ENCODE data around the gene SLC22A4. TPM values are rescaled to one million over a fixed set of nuclear protein-coding genes. Genes with fewer than 3 reads are reported as not detected.
A peak's percentile ranks its signal among the peaks of the same experiment; 100 is the strongest.

Gene SLC22A4
- 4.1 and 4.6 TPM in 2 replicates for polyA plus RNA-seq (2011; rRNA removed)
- polyA plus RNA-seq (2012; cell fraction: cytosol; rRNA removed) = 2.1 and 3.2 TPM in 2 replicates
- polyA plus RNA-seq (2012; cell fraction: nucleus; rRNA removed) = 8.2 and 10.1 TPM in 2 replicates
- 3.2 to 4.2 TPM (median 3.6 TPM) in 3 replicates for polyA plus RNA-seq (2017; fragmentation: RNase III; extraction: RNeasy Plus Mini Kit Qiagen cat#74134 plus additional on column Dnase treatment)
- polyA minus RNA-seq (2011; rRNA and poly(A)+ RNA removed) = 5.6 and 6.8 TPM in 2 replicates

DNA sequence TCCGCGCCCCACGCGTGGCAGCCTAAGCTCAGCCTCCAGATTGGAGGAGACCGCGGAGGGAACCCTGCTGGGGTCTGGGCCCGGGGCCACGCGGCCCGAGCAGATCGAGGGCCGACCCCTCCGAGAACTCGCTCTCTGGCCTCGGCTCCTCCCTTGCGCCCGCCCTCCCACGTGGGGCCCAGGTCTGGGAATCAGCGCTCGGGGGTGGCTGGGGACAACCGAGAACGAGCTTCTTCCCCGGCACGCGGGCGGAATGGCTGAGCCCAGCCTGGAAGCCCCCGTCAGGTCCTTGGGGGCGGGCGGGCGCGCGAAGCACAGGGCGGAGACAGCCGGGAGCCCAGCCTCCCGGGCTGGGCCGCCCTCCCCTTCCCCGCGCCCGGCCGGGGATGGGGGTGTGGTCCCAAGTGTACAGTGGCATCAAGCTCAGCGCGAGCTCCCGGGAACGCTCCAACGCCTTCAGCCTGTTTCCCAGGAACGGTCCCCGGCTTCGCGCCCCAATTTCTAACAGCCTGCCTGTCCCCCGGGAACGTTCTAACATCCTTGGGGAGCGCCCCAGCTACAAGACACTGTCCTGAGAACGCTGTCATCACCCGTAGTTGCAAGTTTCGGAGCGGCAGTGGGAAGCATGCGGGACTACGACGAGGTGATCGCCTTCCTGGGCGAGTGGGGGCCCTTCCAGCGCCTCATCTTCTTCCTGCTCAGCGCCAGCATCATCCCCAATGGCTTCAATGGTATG is at the start of gene SLC22A4:
SLC22A4 (plus strand) TSS at position 403 of the 736 bp plus-strand sequence; CDS start at position 626, 223 bp downstream.
- Histone ChIP-seq H3K4me1 (peaks cover 30% of the 10 kb centered on the region), H3K4me2 (peak within 1 kb of the TSS; percentile 82), H3K27ac (peak within 1 kb of the TSS; percentile 95 to 99), H3K9me3 (no peaks in the 10 kb centered on the region), H3K4me3 (peak within 1 kb of the TSS; percentile 65)
- peak; percentile 81 to 90 for ATAC-seq
- POLR2A ChIA-PET = interaction anchor here (0.6 to 3.2 kb wide), 33 partner anchors 9 to 263 kb away, joined by 3 to 81 read pairs (median 5); partner anchors contain the start of genes IRF1, P4HA2, RAD50 and SLC22A5
- peak; percentile 96 to 97 for DNase-seq (ENCODE audit: low read depth in 1 of 2, low spot score in 1 of 2)
- FAIRE-seq = no peak
- CTCF ChIA-PET = interaction anchor here (0.6 to 2.3 kb wide), 23 partner anchors 9 to 232 kb away, joined by 3 to 19 read pairs (median 4); partner anchors contain the start of genes IRF1 and SLC22A5
- 2% methylated on average over 29 of the region's 63 CpGs for WGBS (ENCODE audit: missing lambda C conversion rate)
- TF ChIP-seq, protein P1, sequence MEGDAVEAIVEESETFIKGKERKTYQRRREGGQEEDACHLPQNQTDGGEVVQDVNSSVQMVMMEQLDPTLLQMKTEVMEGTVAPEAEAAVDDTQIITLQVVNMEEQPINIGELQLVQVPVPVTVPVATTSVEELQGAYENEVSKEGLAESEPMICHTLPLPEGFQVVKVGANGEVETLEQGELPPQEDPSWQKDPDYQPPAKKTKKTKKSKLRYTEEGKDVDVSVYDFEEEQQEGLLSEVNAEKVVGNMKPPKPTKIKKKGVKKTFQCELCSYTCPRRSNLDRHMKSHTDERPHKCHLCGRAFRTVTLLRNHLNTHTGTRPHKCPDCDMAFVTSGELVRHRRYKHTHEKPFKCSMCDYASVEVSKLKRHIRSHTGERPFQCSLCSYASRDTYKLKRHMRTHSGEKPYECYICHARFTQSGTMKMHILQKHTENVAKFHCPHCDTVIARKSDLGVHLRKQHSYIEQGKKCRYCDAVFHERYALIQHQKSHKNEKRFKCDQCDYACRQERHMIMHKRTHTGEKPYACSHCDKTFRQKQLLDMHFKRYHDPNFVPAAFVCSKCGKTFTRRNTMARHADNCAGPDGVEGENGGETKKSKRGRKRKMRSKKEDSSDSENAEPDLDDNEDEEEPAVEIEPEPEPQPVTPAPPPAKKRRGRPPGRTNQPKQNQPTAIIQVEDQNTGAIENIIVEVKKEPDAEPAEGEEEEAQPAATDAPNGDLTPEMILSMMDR (IDR thresholded peaks at IDR 0.05) = no peak; the same call in 2 of the 3 replicates
- TF ChIP-seq PHF8 (IDR thresholded peaks at IDR 0.05; ENCODE audit: borderline replicate concordance, low read depth) (peak; percentile 18; the same call in 1 of the 2 replicates), ZSCAN20 (CRISPR knock-in tag; IDR thresholded peaks at IDR 0.05) (no peak), RCOR1 (IDR thresholded peaks at IDR 0.05; ENCODE audit: low read depth, low read length) (no peak), MYC (IDR thresholded peaks at IDR 0.05; ENCODE audit: borderline replicate concordance, low read length) (peak; percentile 90), HOXB13 (CRISPR knock-in tag; IDR thresholded peaks at IDR 0.05; ENCODE audit: low read depth) (no peak), HOXB5 (CRISPR knock-in tag; IDR thresholded peaks at IDR 0.05) (no peak), FOXS1 (CRISPR knock-in tag; IDR thresholded peaks at IDR 0.05) (no peak), ZC3H11A (IDR thresholded peaks at IDR 0.05) (no peak), EHMT2 (IDR thresholded peaks at IDR 0.05; ENCODE audit: low read depth) (no peak), CEBPB (IDR thresholded peaks at IDR 0.05) (no peak), RFX5 (IDR thresholded peaks at IDR 0.05) (no peak), ZNF302 (CRISPR knock-in tag; IDR thresholded peaks at IDR 0.05) (no peak), GATA3 (IDR thresholded peaks at IDR 0.05; ENCODE audit: borderline replicate concordance) (peak; percentile 42; the same call in 1 of the 2 replicates), JUN (IDR thresholded peaks at IDR 0.05) (peak; percentile 49 to 77; a peak in 4 of 5 replicates), CHD4 (IDR thresholded peaks at IDR 0.05; ENCODE audit: borderline replicate concordance) (no peak), HDAC2 (IDR thresholded peaks at IDR 0.05) (no peak; the same call in 1 of the 2 replicates), MAZ (IDR thresholded peaks at IDR 0.05; ENCODE audit: borderline replicate concordance, low read depth, low read length) (0 out of 2 replicates have a peak, but pooled peaks have one; percentile 30), FOSB (CRISPR knock-in tag; IDR thresholded peaks at IDR 0.05) (no peak), RARB (CRISPR knock-in tag; IDR thresholded peaks at IDR 0.05) (no peak), TFCP2L1 (CRISPR knock-in tag; IDR thresholded peaks at IDR 0.05) (peak; percentile 51; the same call in 1 of the 2 replicates), NFE2L2 (conservative IDR thresholded peaks at IDR 0.05; ENCODE audit: low read length) (no peak), CBX8 (IDR thresholded peaks at IDR 0.05) (no peak), HEYL (CRISPR knock-in tag; IDR thresholded peaks at IDR 0.05) (no peak), NPAS2 (CRISPR knock-in tag; IDR thresholded peaks at IDR 0.05; ENCODE audit: borderline replicate concordance) (no peak), POLR2A (IDR thresholded peaks at IDR 0.05; ENCODE audit: low read length) (peak; percentile 52), EHF (CRISPR knock-in tag; IDR thresholded peaks at IDR 0.05) (no peak)
- TF ChIP-seq, protein P2, sequence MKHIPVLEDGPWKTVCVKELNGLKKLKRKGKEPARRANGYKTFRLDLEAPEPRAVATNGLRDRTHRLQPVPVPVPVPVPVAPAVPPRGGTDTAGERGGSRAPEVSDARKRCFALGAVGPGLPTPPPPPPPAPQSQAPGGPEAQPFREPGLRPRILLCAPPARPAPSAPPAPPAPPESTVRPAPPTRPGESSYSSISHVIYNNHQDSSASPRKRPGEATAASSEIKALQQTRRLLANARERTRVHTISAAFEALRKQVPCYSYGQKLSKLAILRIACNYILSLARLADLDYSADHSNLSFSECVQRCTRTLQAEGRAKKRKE (CRISPR knock-in tag; IDR thresholded peaks at IDR 0.05; ENCODE audit: low read depth) = no peak
- TF ChIP-seq, protein P3, sequence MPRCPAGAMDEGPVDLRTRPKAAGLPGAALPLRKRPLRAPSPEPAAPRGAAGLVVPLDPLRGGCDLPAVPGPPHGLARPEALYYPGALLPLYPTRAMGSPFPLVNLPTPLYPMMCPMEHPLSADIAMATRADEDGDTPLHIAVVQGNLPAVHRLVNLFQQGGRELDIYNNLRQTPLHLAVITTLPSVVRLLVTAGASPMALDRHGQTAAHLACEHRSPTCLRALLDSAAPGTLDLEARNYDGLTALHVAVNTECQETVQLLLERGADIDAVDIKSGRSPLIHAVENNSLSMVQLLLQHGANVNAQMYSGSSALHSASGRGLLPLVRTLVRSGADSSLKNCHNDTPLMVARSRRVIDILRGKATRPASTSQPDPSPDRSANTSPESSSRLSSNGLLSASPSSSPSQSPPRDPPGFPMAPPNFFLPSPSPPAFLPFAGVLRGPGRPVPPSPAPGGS (IDR thresholded peaks at IDR 0.05) = peak; percentile 84; the same call in 1 of the 3 replicates
- TF ChIP-seq, protein P4, sequence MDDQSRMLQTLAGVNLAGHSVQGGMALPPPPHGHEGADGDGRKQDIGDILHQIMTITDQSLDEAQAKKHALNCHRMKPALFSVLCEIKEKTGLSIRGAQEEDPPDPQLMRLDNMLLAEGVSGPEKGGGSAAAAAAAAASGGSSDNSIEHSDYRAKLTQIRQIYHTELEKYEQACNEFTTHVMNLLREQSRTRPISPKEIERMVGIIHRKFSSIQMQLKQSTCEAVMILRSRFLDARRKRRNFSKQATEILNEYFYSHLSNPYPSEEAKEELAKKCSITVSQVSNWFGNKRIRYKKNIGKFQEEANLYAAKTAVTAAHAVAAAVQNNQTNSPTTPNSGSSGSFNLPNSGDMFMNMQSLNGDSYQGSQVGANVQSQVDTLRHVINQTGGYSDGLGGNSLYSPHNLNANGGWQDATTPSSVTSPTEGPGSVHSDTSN (IDR thresholded peaks at IDR 0.05) = 0 out of 2 replicates have a peak, but pooled peaks have one; percentile 48
- TF ChIP-seq, protein P5, sequence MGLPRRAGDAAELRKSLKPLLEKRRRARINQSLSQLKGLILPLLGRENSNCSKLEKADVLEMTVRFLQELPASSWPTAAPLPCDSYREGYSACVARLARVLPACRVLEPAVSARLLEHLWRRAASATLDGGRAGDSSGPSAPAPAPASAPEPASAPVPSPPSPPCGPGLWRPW (IDR thresholded peaks at IDR 0.05) = no peak
- TF ChIP-seq, protein P6, sequence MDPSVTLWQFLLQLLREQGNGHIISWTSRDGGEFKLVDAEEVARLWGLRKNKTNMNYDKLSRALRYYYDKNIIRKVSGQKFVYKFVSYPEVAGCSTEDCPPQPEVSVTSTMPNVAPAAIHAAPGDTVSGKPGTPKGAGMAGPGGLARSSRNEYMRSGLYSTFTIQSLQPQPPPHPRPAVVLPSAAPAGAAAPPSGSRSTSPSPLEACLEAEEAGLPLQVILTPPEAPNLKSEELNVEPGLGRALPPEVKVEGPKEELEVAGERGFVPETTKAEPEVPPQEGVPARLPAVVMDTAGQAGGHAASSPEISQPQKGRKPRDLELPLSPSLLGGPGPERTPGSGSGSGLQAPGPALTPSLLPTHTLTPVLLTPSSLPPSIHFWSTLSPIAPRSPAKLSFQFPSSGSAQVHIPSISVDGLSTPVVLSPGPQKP (IDR thresholded peaks at IDR 0.05; ENCODE audit: low read depth, low read length) = no peak
- TF ChIP-seq, protein P7, sequence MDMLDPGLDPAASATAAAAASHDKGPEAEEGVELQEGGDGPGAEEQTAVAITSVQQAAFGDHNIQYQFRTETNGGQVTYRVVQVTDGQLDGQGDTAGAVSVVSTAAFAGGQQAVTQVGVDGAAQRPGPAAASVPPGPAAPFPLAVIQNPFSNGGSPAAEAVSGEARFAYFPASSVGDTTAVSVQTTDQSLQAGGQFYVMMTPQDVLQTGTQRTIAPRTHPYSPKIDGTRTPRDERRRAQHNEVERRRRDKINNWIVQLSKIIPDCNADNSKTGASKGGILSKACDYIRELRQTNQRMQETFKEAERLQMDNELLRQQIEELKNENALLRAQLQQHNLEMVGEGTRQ (IDR thresholded peaks at IDR 0.05) = peak; percentile 85

Data from A549 (cell line).